Dedifferentiated amniotic fluid mesenchymal stem cell (primary cell): ENCODE results near the gene PAX2.

Source experiments
- DNase-seq: peaks from one replicate; pipeline ENCODE4 v3.0.0-alpha.2; 2016; ENCODE audit errors: extremely low spot score

The PAX2 gene

GRCh38 chr10:100724531-100725027, 20.8 kb upstream of the PAX2 start:
- DNase-seq: no peak

GRCh38 chr10:100725071-100725471, 20.3 kb upstream of the PAX2 start:
- DNase-seq: no peak

- no peak for DNase-seq
Measured at GRCh38 chr10:100725869-100726426, 19.4 kb upstream of the PAX2 start.

- DNase-seq: no peak
Measured at GRCh38 chr10:100727808-100728207, 17.6 kb upstream of the PAX2 start.

GRCh38 chr10:100728928-100729861, 16.2 kb upstream of the PAX2 start:
- no peak for DNase-seq

- DNase-seq: no peak
Measured at GRCh38 chr10:100729862-100730724, 15.3 kb upstream of the PAX2 start.

- DNase-seq: no peak
Measured at GRCh38 chr10:100730725-100731406, 14.5 kb upstream of the PAX2 start.

- DNase-seq: no peak
Measured at GRCh38 chr10:100731407-100732240, 13.8 kb upstream of the PAX2 start.

- DNase-seq: no peak
Measured at GRCh38 chr10:100732241-100732596, 13.2 kb upstream of the PAX2 start.

- no peak for DNase-seq
Measured at GRCh38 chr10:100733329-100733728, 12.1 kb upstream of the PAX2 start.

- DNase-seq: no peak
Measured at GRCh38 chr10:100734295-100735086, 10.9 kb upstream of the PAX2 start.

- no peak for DNase-seq
Measured at GRCh38 chr10:100735087-100735336, 10.4 kb upstream of the PAX2 start.

- no peak for DNase-seq
Measured at GRCh38 chr10:100735337-100736143, 9.8 kb upstream of the PAX2 start.

GRCh38 chr10:100736144-100736808, 9.1 kb upstream of the PAX2 start:
- DNase-seq: no peak

- DNase-seq: no peak
Measured at GRCh38 chr10:100736809-100737354, 8.5 kb upstream of the PAX2 start.

- DNase-seq: no peak
Measured at GRCh38 chr10:100737355-100738054, 7.9 kb upstream of the PAX2 start.

- DNase-seq: no peak
Measured at GRCh38 chr10:100738055-100738827, 7.1 kb upstream of the PAX2 start.
